HG03432 (cell line): Measurements from ENCODE around the gene POLR2E.
A peak's percentile ranks its signal among the peaks of the same experiment; 100 is the strongest.

Experiments
- ATAC-seq: cut with Tn5 transposase; IDR thresholded peaks from one replicate; pipeline ENCODE4 v1.9.1; 2021; ENCODE audit warnings: mild to moderate bottlenecking, moderate library complexity; ENCODE audit not compliant: unreplicated experiment

The POLR2E gene

DNA sequence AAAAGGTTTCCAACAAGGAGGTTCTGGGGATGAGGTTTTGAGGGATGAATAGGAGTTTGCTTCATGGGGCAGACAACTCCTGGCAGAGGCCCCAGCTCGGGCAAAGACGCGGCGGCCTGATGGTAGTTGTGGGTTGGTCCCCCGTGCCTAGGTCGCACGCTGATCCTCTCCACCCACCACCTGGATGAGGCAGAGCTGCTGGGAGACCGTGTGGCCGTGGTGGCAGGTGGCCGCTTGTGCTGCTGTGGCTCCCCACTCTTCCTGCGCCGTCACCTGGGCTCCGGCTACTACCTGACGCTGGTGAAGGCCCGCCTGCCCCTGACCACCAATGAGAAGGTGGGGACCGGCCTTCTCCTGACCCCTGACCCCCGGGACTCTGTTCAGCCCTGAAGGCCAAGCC is 43.4 kb downstream of the POLR2E start:
- ATAC-seq, result no peak

DNA sequence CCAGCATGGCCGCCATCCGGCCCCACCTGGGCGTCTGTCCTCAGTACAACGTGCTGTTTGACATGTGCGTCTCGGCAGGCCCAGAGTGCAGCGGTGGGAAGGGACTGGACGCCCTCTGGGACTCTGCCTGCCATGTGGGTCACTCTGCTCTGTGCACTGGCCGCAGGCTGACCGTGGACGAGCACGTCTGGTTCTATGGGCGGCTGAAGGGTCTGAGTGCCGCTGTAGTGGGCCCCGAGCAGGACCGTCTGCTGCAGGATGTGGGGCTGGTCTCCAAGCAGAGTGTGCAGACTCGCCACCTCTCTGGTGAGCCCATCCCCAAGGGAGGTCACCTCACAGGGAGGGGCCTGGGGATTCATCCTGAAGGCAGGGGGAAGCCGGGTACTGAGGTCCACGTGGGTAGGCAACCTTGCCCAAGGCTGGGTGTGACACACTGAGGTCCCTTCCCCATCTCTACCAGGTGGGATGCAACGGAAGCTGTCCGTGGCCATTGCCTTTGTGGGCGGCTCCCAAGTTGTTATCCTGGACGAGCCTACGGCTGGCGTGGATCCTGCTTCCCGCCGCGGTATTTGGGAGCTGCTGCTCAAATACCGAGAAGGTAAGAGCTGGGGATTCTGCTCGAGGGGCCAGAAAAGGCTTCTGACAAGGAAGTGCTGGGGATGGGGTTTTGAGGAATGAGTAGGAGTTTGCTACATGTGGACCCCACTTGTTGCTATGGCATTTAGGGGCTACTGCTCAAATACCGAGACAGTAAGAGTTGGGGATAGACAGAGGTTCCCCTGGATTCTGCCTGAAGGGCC is 44.0 kb downstream of the POLR2E start:
- ATAC-seq, result no peak

DNA sequence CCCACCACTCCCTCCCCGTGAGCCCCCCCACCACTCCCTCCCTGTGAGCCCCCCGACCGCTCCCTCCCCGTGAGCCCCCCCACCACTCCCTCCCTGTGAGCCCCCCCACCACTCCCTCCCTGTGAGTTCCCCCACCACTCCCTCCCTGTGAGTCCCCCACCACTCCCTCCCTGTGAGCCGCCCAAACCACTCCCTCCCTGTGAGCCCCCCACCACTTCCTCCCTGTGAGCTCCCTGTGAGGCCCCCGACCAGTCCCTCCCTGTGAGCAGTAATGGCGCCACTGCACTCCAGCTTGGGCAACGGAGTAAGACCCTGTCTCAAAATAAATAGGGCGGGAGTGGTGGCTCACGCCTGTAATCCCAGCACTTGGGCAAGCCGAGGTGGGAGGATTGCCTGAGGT is 45.4 kb downstream of the POLR2E start:
- ATAC-seq, result no peak

DNA sequence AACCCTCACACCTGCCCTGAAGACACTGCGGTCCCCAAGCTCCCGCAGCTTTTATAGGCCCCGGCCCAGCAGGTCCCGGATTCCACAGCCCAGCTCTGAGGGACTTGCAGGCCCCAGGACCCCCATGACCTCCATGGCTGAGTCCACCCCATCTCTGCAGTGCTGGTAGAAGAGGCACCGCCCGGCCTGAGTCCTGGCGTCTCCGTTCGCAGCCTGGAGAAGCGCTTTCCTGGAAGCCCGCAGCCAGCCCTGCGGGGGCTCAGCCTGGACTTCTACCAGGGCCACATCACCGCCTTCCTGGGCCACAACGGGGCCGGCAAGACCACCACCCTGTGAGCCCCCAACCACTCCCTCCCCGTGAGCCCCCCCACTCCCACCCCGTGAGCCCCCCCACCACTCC is 46.1 kb downstream of the POLR2E start:
- no peak for ATAC-seq

DNA sequence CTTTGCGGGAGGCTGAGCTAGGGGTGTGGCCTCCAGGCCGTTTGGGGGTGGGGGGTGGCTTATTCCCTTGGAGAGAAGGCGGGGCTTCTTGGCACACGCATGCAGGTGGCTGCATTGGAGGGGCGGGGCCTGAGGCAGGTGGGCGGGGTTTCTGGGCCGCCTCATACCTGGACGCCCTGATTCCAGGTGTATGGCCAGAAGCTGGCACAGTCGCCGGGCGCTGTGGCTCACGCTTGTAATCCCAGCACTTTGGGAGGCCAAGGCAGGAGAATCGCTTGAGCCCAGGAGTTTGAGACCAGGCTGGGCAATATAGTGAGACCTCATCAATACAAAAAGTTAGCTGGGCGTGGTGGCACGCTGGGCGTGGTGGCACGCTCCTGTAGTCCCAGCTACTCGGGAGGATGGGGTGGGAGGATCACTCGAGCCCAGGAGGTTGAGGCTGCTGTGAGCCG is 47.5 kb downstream of the POLR2E start:
- no peak for ATAC-seq

DNA sequence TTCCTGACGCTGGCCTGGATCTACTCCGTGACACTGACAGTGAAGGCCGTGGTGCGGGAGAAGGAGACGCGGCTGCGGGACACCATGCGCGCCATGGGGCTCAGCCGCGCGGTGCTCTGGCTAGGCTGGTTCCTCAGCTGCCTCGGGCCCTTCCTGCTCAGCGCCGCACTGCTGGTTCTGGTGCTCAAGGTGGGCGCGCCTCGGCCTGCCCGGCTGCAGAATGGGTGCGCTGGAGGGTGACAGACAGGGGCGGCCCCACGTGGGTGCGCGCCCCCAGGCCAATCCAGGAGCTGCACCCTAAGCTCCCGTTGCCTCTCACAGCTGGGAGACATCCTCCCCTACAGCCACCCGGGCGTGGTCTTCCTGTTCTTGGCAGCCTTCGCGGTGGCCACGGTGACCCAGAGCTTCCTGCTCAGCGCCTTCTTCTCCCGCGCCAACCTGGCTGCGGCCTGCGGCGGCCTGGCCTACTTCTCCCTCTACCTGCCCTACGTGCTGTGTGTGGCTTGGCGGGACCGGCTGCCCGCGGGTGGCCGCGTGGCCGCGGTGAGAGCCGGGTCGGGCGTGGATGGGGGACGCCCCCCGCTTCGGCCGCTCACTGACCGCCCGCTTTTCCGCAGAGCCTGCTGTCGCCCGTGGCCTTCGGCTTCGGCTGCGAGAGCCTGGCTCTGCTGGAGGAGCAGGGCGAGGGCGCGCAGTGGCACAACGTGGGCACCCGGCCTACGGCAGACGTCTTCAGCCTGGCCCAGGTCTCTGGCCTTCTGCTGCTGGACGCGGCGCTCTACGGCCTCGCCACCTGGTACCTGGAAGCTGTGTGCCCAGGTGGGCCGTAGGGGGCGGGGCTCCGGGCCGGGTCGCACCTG is 48.1 kb downstream of the POLR2E start:
- no peak for ATAC-seq

DNA sequence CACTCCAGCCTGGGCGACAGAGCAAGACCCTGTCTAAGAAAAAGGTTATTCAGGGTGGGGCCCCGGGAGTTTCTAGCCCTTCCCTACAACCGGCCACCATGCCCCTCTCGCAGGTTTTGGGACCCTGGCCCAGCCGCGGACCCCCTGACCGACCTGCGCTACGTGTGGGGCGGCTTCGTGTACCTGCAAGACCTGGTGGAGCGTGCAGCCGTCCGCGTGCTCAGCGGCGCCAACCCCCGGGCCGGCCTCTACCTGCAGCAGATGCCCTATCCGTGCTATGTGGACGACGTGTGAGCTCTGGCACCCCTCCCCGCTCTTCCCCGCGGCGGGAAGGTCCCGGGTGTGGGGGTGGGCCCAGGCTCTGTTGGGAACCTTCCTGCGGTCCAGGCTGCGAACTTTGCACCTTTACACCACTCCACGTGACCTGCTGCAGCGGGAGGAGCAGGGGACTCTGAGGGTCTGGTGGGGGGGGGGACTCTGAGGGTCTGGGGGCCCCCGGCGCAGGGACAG is 49.0 kb downstream of the POLR2E start:
- no peak for ATAC-seq

DNA sequence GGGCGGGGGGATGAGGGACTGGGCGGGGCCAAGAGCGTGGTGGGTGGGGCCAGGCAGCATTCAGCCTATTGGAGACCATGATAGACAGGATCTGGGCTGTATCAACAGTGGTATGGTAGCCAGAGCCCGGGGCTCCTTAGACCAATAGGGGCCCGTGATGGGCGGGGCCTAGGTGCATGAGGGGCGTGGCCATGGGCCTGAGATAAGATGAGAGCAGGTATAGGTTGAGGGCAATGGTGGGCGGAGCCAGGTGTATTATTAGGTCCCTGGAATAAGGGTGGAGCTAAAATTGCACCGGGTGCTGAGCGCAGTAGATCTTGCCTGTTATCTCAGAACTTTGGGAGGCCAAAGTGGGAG is 50.0 kb downstream of the POLR2E start:
- ATAC-seq, result no peak

DNA sequence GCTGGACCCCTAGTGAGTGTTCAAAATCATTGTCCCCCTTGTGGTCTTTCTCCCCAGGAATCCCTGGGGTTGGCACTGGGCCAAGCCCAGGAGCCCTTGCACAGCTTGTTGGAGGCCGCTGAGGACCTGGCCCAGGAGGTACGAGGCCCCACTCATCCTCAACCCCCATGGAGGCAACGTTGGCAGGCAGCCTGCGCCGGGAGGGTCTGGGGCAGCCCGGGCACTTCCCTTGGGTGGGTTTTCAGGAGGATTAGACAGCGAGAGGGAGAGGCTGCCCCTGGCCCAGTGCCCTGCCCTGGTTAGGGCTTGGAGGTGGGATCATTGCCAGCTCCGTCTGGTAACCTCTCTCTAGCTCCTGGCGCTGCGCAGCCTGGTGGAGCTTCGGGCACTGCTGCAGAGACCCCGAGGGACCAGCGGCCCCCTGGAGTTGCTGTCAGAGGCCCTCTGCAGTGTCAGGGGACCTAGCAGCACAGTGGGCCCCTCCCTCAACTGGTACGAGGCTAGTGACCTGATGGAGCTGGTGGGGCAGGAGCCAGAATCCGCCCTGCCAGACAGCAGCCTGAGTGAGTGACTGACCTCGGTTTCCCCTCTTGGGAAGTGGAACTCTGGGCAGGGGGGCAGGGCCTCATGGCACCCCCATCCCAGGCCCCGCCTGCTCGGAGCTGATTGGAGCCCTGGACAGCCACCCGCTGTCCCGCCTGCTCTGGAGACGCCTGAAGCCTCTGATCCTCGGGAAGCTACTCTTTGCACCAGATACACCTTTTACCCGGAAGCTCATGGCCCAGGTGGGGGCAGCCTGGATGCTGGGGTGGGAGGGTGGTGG is 52.3 kb downstream of the POLR2E start:
- ATAC-seq, result no peak

DNA sequence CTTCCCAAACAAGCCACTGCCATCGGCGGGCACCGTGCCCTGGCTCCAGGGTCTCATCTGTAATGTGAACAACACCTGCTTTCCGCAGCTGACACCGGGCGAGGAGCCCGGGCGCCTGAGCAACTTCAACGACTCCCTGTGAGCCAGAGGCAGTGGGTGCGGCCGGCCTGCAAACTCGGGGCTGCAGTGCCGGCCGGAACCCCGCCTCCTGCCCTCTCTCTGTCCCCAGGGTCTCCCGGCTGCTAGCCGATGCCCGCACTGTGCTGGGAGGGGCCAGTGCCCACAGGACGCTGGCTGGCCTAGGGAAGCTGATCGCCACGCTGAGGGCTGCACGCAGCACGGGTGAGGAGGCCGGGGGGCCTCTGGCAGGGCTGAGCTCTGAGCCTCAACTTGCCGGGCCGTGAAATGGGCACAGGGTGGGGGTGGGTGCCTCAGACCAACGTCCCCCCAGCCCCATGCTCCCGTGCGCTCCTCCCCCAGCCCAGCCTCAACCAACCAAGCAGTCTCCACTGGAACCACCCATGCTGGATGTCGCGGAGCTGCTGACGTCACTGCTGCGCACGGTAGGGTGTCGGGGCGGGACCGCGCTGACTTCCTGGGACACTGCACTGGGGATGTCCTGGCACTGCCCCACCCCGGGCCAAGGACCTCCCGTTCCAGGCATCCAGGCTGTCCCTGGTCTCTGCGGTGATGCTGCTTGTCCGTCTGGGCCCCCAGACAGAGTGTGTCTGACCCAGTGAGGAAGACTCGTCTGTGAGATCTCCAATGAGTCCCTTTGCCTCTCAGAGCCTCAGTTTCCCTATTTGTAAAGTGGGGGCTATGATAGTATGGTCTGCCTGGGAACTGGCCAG is 53.1 kb downstream of the POLR2E start:
- no peak for ATAC-seq

DNA sequence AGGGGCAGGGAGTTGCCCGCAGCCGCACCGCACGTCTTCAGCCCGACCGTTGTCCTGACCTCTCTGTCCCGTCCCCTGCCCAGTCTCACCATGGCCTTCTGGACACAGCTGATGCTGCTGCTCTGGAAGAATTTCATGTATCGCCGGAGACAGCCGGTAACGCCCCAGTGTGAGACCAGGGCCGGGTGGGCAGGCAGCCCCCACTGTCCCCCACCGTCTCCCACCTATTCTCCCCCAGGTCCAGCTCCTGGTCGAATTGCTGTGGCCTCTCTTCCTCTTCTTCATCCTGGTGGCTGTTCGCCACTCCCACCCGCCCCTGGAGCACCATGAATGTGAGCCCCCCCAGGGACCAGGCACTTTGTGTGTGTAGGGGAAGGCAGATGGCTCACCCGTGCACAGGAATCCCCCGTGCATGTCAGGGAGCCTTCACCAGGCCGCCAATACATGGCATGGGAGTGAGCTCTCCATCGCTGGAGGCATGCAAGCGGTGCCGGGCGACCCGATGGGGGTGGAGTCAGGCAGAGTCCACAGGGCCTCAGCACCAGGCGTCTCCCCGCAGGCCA is 53.8 kb downstream of the POLR2E start:
- no peak for ATAC-seq

DNA sequence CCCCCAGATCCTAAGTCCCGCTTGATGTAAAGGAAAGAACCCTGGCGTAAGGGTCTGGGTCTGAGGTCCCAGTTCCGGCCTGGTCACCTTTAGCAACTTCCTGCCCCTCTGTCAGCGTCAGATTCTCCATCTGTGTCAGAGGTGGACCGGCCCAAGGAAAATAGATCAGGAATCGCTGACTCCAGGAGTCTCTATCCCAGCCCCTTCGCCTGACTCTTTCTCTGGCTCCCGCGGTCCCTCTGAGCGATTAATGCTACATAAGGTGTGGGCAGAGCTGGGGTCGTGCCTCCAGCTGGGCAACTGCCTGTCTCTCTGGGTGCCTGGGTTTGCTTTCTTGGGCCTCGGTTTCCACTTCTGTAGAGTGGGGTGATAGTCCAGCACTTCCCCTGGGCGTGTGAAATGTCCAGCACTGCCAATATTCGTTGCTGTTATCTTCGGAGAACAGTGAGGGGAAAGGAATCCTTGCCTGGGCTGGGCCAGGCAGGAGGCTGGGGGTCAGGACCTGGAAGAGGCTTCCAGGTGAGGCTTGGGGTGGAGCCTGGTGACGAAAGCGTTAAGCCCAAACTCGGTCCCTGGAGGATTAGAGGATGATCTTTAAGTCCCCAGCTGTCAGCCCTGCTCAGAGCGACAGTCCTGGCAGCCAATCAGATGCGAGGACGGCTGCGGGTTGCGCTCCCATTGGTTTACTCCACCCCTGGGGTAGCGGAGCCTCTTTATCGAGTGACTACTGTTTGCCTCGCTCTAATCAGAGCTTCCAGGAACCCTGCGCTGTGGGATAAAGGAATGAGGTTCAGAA is 54.5 kb downstream of the POLR2E start:
- peak; percentile 35 for ATAC-seq

DNA sequence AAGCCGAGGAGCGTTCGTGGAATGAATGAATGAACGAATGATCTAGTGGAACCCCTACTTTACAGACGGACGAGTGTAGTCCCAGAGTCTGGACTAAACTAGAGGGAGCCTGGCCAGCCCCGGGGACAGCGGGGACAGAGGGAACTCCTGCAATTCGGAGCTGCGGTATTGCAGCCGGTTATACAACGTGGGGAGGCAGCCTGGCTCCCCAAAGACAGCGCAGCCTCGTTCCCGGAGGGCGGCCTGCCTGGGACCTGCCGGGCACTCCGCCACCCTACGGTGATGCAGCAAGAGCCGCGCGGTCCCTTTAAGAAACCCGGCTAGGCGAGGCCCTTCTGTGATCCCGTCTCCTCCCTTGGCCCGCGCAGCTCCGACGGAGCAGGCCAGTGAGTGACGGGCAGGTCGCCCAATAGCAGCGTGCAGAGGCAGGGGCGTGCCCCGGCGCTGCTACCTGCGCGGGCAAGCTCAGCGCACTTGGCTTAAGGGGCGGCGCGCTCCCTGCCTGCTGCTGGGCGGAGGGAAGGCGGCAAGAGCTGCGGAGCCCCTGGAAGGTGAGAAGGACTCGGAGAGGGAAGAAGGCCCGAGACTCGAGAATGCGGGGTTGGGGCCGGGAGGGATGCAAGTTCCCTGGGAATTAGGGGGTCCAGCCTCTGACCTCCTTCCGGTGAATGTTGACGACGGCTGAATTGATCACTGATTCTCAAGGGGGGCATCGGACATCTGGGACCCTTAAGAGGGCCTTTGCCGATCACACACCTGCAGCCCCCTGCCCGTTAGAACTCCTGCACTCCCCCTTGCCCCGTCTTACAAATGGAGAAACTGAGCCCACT is 55.3 kb downstream of the POLR2E start, which contains the start of gene ABCA7:
ABCA7 (plus strand) TSS at position 462 of the 830 bp plus-strand sequence. CDS start 1,255 bp downstream, outside the sequence.
- peak; percentile 75 for ATAC-seq

DNA sequence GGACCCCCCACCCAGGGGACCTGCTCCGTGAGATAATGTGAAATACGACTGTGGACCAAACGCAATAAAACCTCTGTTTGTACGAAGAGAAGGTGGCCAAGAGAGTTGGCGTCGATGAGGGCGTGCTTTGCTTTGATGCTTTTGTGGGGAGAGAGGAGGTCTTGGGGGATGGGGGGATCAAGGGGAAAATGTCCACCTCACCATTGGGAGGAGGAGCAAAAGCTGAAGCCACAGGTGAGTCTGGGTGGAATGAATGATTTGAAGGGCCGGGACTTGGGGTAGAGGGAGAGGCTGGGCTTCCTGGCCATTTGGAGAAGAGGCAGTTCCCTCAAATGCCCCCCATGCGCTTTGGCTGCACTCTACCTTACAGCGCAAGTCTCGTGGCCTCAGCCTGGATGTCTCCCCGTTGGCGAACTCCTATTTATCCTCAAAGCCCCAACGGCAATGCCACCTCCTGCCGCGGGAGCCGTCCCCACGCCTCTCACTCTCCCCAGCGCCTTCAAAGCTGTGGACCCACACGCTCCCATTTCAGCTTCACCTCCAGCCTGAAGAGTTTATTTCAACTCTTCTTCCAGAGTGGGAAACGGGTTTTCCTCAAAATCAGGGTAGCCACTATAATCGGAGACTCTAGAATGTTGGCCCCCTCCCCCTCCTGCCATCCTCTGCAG is 56.1 kb downstream of the POLR2E start:
- ATAC-seq, result no peak

DNA sequence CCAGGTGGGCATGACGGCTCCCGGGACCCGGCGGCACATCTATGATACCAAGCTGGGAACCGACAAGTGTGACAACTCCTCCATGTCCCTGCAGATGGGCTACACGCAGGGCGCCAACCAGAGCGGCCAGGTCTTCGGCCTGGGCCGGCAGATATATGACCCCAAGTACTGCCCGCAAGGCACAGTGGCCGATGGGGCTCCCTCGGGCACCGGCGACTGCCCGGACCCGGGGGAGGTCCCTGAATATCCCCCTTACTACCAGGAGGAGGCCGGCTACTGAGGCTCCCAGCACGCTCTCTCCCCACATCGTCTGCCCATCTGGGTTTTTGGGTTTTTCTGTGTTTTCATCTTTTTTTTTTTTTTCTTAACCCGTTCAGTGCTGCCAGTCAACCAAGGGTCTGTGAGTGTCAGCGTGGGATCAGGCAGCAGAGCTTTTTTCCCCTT is 57.5 kb downstream of the POLR2E start:
- no peak for ATAC-seq
